Activated CD8-positive, alpha-beta memory T cell treated with anti-CD3 and anti-CD28 coated beads for 36 hours (primary cell): ENCODE data around the gene TBL1X. TPM values are rescaled to one million over a fixed set of nuclear protein-coding genes. Genes with fewer than 3 reads are reported as not detected.

Source experiments
- CTCF ChIA-PET: fragments of 350-600 bp; sonication (Branson Sonifier 250); formaldehyde crosslinking; loops from one replicate; lab custom pipeline; 2021; ENCODE audit warnings: antibody characterized with exemption; lab: Charles Lee
- POLR2A ChIA-PET: fragments of 350-600 bp; sonication (Branson Sonifier 250); formaldehyde crosslinking; loops from one replicate; lab custom pipeline; 2021; ENCODE audit warnings: antibody characterized with exemption; lab: Charles Lee
- total RNA-seq, 2 experiments: library from RNA; stranded (reverse); gene quantifications; one replicate each; pipeline ENCODE4 v1.2.3, GENCODE V29; 2021

Gene TBL1X
- total RNA-seq, 2 experiments from 2014 or later, result 34.0 to 35.5 TPM

- ChIA-PET POLR2A (no interaction called here), CTCF (no interaction called here)
These were observed 142.1 kb downstream of the TBL1X start for GRCh38 chrX:9606971-9607370.

GRCh38 chrX:9609499-9609898 is 144.6 kb downstream of the TBL1X start:
- CTCF ChIA-PET, result interaction anchor here (0.6 kb wide), 1 partner anchor 247 kb away, joined by 3 read pairs; no protein-coding TSS in a partner anchor
- POLR2A ChIA-PET, result no interaction called here

GRCh38 chrX:9609987-9610386 is 145.1 kb downstream of the TBL1X start:
- CTCF ChIA-PET, result no interaction called here
- POLR2A ChIA-PET, result no interaction called here

GRCh38 chrX:9610771-9611392 is 146.0 kb downstream of the TBL1X start:
- POLR2A ChIA-PET, result no interaction called here

GRCh38 chrX:9611436-9612145 is 146.7 kb downstream of the TBL1X start:
- POLR2A ChIA-PET, result no interaction called here

More at GRCh38 chrX:9610771-9611392, 146.0 kb downstream of the TBL1X start:
- CTCF ChIA-PET, result no interaction called here

GRCh38 chrX:9612146-9612505 is 147.3 kb downstream of the TBL1X start:
- POLR2A ChIA-PET, result no interaction called here
- CTCF ChIA-PET, result no interaction called here

More at GRCh38 chrX:9611436-9612145, 146.7 kb downstream of the TBL1X start:
- CTCF ChIA-PET, result no interaction called here

- ChIA-PET CTCF (no interaction called here), POLR2A (no interaction called here)
These were observed 149.2 kb downstream of the TBL1X start for GRCh38 chrX:9614016-9614415.

GRCh38 chrX:9619133-9619532 is 154.3 kb downstream of the TBL1X start:
- ChIA-PET POLR2A (no interaction called here), CTCF (no interaction called here)

- POLR2A ChIA-PET, result no interaction called here
- CTCF ChIA-PET, result no interaction called here
These were observed 154.7 kb downstream of the TBL1X start for GRCh38 chrX:9619581-9619980.

GRCh38 chrX:9622128-9622527 is 157.3 kb downstream of the TBL1X start:
- ChIA-PET CTCF (no interaction called here), POLR2A (no interaction called here)

- CTCF ChIA-PET, result no interaction called here
- POLR2A ChIA-PET, result no interaction called here
These were observed 161.5 kb downstream of the TBL1X start for GRCh38 chrX:9626379-9626778.

- POLR2A ChIA-PET, result no interaction called here
- CTCF ChIA-PET, result no interaction called here
These were observed 163.1 kb downstream of the TBL1X start for GRCh38 chrX:9627922-9628321.

GRCh38 chrX:9628779-9629493 is 164.1 kb downstream of the TBL1X start:
- CTCF ChIA-PET, result no interaction called here
- POLR2A ChIA-PET, result no interaction called here

GRCh38 chrX:9634551-9634950 is 169.7 kb downstream of the TBL1X start:
- CTCF ChIA-PET, result no interaction called here
- POLR2A ChIA-PET, result no interaction called here

GRCh38 chrX:9635368-9635767 is 170.5 kb downstream of the TBL1X start:
- CTCF ChIA-PET, result no interaction called here
- POLR2A ChIA-PET, result no interaction called here

- ChIA-PET POLR2A (no interaction called here), CTCF (no interaction called here)
These were observed 170.9 kb downstream of the TBL1X start for GRCh38 chrX:9635803-9636202.

GRCh38 chrX:9638871-9639270 is 174.0 kb downstream of the TBL1X start:
- CTCF ChIA-PET, result no interaction called here
- POLR2A ChIA-PET, result no interaction called here

GRCh38 chrX:9642270-9642995 is 177.6 kb downstream of the TBL1X start:
- ChIA-PET POLR2A (no interaction called here), CTCF (no interaction called here)

GRCh38 chrX:9643807-9644206 is 178.9 kb downstream of the TBL1X start:
- ChIA-PET CTCF (no interaction called here), POLR2A (no interaction called here)

GRCh38 chrX:9644335-9644734 is 179.5 kb downstream of the TBL1X start:
- POLR2A ChIA-PET, result no interaction called here
- CTCF ChIA-PET, result no interaction called here
